Stimulated activated CD4-positive, alpha-beta T cell treated with anti-CD3 and anti-CD28 coated beads, Interleukin-2, amount 100 ng/mL, for 48 hours (primary cell): ENCODE data around the gene INAFM2.
A peak's percentile ranks its signal among the peaks of the same experiment; 100 is the strongest.

ENCODE experiments used
- DNase-seq, 2 donors: peaks; one replicate each; pipeline ENCODE4 v3.0.0-alpha.2; 2020

Gene INAFM2

DNA sequence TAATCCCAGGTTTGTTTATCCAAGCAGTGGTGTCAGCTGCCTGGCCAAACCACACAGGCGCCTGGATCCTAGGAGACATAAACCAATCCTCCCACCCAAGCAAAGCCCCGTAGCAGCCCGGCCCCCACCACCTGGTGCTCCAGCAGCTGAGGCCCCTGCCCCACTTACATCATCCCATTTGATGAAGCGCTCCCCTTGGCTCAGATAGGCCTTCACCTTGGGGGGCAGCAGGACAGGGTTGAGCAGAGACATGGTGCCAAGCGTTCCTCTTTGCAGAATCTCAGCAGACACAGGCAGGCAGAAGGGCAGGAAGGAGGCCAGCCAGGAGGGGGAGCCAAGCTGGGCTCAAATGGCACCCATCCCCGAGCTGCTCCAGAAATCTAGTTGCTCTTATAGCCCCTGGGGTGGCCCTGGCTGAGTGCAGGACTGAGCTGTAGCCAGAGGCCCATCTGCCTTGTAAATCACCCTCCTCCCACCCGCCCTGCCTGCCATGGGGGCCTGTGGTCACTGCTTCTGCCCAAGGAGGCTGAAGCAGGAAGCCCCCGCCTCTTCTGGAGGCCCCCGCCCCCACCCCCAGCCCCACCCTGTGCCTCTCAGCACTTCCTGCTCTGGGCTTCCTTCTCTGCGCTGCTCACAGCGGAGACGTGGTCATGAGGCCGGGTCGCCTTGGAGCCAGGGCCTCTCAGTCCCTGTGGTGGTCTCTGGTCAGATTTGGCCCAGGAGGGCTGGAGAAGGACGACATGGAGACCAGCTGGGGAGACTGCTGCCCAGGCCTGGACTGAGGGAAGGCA is 15.9 kb upstream of the INAFM2 start, which contains the start of gene PLCB2:
Gene PLCB2, minus strand, starts transcription at position 515 of the 791 bp plus-strand sequence. Its CDS starts 263 bp downstream, at position 252.
- DNase-seq, result peak; percentile 47 to 52

DNA sequence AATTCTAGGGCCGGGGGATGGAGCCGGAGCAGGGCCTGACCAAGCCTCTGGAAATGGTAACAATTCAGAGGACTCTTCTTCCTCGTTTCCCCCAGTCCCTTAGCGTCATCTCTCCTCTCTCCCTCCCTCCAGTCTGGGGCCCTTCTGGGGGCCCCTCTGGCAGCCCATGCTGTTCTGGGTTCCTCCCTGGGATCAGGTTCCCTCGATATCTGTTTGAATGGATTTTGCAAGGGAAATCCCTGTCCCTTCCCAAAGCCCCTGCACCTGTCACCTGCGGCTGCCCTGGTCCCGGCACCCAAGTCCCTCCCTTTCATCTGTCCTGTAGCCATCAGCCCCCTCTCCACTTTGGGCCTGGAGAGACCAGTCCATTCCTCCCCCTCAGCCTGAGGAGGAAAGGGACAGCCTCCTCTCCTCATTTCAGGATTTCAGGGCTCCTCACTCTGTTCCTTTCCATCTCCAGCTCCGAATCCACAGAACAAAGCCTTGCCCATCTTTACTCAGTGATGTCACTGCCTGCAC is 14.1 kb upstream of the INAFM2 start:
- no peak for DNase-seq

DNA sequence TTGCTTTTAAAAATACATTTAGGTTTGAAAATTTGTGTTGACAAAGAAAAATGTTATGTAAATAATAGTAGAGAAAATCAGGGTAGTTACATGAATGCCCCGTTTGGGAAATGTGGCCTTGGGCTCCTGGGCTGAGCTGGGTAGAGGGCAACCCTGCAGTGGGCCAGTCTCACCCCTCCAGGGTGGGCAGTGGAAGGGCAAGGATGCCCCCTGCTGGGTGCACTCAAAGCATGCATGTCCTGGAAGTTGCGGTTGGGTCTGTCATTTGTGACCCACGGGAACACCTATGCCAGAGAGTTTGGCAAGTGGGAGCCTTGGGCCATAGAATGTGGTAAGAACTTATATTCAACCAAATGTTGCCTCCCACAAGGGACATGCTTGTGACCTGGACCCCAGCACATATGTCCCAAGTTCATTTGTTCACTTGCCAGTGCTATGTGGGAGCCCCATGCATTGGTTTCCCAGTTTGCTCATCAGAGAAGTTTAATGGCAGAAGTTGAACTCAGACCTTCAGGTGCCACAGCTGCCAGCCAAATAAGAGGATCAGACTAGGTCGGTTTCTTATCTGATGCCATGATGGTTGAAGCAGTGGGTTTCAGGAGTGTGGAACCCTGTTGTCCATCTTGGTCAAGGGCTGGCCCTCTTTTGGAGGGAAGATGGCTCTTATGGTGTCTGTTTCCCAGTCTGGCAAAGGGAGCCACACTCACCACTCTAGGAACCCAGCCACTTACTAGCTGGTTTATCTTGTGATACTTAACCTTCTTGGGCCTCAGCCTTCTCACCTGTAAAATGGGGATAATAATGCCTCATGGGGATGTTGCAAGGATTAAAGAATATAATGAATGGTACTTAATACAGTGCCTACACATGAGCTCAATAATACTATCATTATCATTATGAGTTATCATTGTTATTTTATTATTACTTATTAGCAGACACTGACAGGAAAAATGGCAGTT is 13.2 kb upstream of the INAFM2 start:
- DNase-seq, result peak; percentile 62 to 64

DNA sequence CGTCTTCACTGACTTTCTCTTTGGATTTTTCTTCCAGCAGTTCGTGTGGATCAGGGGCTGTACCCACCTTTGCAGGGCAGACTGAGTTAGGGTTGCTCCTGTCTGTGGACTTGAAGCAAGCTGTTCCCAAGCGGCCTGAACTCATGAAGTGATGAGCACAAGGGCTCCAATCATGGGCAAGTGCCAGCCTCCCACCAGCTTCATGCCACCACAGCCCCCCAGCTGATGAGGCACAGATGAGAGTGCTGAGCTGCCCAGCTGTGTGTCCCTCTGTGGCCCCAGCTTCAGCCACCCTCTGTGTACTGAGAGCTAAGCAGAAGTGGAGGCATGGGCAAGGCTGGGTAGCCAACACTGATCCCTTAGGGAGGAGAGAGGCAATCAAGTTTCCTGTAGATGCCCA is 12.5 kb upstream of the INAFM2 start:
- DNase-seq, result no peak

DNA sequence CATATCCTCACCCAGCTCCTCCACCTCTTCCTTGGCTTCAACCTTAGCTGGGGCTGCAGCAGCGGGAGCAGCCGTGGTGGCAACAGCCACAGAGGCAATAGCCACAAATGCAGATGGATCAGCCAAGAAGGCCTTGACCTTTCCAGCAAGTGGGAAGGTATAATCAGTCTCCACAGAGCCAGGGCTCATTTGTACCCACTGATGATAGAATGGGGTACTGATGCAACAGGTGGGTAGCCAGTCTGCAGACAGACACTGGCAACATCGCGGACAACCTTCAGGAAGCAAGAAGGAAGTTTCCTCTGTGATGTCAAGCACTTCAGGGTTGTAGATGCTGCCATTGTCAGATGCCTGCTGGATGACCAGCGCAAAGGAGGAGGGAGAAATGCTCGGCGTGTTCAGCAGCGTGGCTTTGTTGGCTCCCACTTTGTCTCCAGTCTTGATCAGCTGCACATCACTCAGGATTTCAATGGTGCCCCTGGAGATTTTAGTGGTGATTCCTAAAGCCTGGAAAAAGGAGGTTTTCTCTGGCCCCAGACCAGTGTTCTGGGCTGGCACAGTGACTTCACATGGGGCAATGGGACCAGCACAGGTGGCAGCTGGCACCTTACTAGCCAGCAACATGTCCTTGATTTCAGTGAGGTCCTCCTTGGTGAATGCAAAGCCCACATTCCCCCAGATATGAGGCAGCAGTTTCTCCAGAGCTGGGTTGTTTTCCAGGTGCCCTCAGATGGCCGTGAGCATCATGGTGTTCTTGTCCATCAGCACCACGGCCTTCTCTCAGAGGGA is 10.9 kb upstream of the INAFM2 start:
- no peak for DNase-seq

DNA sequence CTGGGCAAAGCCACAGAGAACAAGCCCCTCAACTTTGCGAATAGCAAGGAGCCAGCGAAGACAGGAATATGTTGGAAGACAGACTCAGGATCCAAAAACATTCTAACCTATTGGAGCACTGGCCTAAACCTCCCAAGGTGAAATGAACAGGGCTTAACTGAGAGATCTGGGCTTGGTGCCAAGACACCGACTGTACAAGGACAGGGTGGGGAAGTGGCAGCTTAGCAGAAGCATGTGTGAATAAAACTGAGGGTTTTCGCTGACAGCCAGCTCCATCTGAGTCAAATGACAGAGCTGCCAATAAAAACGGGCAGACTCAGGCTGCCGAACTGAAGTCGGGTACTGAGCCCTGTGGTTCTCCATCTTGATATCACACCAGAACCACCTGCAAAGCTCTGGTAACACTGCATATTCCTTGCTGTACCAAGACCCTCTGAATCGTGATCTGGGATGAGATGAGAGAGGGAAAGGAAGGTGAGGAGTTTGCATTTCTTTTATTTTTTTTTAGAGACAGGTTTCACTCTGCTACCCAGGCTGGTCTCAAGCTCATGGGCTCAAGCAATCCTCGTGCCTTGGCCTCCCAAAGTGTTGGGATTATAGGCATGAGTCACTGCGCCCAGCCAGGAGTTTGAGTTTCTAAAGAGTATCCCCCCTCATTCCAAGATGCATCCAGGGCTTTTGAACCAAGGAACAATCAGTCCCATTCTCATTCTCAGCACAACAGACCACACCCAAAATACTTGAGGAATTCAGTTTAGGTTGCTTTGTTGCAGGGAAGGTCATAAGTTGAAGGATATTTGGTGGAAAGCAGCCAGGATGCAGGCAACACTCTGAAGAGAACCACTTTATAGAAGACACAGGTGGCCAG is 9.7 kb upstream of the INAFM2 start:
- DNase-seq, result no peak

DNA sequence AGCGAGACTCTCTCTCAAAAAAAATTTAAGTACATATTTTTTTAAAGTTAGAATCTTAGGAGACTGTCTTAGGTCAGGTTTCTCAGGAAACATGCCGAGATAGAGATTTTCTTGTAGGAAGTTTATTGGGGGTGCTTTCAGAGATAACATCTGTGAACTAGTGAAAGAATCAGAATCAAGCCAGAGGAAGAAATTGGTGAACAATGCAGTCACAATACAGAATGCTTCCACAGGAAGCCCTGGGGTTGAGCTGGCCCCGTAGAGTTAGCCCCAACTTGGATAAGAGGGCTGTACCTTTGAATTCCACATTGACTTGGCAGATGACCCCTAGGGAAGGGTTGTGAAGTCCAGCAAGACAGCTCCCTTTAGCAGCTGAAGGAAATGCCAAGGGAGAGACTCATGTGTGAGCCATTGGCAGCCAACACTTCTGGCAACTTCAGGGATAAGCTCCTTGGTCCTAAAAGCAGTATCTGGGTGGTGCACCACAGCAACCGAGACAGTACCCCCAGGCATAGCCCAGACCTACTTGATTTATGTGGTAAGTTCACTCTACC is 8.7 kb upstream of the INAFM2 start:
- DNase-seq, result no peak

DNA sequence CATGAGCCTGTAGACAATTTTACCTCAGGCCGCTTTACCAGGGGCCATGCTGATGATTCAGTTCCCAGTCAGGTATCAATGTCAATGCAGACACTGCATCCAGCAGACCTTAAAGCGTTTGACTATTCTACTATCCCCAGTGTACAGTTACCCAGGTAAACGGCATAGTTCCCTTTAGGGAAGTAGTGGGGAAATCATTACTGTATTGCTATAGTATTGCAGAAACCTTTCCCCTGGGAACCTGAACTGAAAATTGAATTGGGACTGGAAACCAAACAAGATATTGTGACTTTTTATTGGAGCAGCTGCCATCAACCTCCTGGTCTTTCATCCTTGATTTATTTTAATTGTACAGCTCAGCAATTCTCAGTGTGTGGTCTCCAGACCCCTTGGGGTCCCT is 6.6 kb upstream of the INAFM2 start:
- no peak for DNase-seq

DNA sequence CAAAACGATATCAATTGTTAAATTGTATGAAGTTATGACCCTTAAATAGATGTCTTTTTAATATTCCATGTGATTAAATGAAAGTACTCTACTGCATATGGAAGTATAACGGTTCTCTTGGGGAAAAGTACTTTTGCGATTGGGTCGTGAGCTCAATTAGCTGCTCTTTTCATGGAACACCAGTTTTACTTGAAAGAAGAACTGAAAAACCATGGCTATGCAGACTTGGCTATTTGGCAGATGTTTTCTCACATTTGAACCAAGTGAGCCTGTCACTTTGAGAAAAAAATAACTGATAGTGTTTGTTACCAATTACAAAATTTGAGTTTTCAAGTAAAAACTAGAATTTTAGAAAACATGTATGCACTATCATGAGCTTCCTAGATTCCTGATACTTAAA is 5.9 kb upstream of the INAFM2 start:
- DNase-seq, result no peak

DNA sequence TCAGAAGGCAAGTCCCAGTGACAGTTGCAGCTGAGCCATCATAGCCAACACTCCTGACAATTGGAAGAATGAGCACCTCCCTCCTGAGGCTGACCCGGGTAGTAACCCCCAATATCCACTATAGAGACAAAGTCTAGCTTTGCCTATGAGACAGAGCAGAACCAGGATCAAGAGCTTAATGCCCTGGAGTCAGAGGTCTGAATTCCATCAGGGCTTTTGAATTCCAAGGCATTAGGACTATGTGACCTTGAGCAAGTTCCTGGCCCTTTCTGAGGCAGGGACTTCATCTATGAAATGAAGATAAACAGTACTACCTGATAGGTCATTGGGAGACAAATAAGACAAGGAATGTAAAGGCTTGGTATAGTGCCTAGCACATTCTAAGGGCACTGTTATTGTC is 3.1 kb upstream of the INAFM2 start:
- no peak for DNase-seq

DNA sequence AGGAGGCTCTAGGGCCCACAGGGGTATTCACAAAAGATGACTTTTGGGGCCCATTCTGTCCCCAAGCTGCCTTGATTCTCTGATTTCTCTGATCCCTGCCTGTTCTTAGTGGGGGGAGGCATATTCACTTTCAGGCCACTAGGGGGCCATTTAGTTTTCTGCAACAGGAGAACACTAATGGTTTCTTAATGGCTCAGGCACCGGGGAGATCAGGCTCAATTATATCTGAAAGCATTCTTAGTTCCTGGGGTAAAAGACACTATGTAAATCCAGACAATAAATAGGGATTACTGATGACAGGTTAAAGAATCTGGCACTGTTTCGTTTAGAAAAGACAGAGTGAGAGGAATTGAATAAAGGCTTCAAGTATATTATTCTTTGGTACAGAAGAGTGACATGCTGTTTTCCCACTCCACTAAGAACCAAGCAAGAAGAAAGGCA is 2.5 kb upstream of the INAFM2 start:
- DNase-seq, result peak in 1 of 2 donors; percentile 37

DNA sequence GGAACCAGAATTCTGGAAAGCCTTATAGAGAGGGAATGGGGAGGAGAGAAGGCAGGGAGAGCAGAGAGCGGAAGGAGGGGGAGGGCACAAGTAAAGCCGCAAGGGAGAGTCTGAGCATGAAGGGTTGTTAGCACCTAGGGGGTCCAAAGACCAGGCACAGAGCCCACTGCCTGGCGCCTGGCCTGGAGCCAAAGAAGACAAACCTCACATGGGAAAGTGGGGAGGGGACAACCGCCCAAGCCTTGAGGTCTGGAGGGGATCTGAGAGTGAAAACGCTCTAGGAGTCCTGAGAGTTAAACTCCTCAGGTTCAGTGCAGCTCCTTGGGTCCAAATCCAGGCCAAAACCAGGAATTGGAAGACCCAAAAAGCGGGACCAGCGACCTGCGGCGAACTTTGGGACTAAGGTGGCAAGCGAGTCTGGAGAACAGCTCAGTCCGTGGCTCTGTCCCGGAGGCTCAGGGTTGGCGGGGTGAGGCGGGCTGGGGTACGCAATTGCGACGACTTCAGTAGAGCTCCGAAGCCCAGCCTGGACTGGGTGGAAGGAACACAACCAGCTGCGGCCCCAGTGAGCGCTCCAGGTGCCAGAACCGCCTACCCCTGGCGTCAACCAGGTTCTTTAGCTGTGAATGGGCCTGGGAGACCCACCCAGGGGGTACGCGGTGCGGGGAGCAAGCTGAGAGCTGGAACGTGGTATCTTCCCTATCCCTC is 807 bp upstream of the INAFM2 start:
- no peak for DNase-seq

DNA sequence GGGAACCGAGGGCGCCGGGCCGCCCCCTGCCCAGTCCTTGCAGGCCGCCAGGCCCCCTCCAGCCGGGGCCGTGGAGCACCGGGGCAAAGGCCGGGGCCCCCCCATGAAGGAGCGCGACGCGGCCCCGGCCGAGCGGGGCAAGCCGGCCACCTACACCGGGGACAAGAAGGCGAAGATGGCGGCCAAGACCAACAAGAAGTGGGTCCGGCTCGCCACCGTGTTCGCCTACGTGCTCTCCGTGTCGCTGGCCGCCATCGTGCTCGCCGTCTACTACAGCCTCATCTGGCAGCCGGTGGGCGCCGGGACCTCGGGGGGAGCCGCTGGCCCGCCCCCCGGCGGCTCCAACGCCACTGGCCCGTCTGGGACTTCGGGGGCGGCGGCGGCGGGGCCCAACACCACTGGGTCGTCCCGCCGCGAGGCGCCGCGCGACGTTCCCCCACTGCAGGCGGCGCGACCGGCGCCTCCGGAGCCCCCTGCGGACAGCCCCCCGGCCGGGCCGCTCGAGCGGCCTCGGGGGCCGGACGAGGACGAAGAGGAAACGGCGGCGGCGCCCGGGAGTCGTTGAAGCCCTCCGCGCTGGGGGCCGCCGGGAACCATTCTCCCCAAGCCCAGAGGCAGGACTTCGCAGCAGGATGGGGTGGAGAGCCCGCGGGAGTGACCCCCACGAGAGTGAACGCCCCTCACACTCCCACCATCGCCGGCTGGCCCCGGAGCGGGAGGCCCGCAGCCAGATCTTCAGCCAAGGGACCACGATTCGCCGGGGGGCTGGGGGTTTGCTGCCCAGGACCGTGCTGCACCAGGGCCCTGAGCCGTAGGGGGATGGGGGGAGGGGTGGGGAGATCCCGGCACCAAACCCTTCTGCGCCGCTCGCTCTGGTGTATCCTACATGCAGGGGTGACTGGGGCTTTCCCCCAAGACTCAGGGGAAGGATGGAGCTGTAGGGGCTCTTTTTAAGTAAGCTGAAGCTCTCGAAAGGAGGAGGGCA is 753 bp downstream of the INAFM2 start:
- no peak for DNase-seq

DNA sequence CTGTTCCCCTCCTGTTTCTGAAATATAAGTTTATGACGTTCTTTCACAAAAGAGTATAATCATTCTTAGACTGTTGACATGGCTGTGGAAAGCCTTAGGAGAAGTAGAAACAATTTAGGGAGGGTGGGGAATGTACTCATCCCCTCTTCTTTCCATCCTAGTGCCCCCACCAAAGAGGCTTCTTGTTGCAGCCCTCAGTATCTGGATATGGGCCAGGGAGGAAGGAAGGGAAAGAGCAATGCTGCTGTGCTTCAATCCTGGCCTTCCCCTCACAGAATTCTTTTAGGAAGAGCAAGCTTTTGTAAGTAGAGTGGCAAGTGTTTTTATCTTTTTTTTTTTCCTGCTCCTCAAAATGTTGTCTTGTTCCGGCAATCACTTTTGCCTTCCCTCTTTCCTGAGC is 1.7 kb downstream of the INAFM2 start:
- DNase-seq, result no peak

DNA sequence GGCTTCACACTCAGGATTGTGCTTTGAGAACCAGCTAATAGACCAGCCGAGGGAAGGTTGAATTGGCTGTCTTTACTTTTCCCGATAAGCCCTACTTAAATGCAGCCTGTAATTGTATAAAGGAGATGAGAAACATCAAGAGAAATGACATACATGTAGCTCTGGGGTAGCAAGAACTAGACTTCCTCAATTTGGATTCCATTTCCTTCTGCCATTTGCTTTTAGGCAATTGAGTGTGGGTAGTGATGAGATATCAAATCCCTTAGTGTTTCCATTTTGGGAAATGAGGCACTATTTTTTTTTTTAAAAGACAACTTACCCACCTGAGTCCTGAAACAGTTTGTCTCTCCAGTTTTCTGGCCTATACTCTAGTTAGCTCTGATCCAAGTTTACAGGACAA is 2.2 kb downstream of the INAFM2 start:
- no peak for DNase-seq

DNA sequence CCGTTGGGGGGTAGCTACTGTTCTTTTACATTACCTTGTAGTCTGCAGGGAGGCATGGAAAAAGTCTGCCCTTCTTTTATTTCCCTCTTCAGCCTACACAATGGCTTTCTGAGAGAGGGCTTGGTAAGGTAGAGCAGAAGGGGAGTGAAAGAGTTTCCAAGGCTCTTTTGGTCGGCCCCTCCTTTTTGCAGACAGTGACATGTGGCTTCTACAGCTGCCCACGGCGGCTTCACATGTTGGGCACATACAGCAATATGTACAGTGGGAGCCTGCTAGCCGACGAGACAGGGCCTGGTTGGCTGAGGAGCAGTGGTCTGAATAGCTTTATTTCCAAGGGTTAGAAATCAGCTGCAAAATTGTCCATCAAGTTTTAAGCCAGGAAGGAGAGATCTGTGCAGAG is 4.0 kb downstream of the INAFM2 start:
- DNase-seq, result no peak

DNA sequence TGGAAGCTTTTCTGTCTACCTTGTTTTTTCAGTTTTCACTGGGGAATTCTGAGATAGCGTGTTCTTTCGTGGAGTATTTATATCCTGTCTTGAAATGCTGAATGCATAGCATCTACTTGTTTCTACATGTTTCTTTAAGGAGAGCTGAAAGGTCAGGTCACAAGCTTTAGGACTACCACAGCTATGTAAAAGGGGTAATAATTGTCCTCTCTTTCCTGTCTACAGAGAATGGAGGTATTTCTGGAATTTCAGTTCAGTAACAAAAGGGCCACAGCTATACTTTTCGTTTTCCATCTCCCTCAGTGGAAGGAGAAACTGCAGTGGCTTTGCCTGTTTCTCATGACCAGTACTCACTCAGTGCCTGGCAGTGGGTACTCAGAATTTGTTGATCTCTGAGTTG is 4.7 kb downstream of the INAFM2 start:
- no peak for DNase-seq

DNA sequence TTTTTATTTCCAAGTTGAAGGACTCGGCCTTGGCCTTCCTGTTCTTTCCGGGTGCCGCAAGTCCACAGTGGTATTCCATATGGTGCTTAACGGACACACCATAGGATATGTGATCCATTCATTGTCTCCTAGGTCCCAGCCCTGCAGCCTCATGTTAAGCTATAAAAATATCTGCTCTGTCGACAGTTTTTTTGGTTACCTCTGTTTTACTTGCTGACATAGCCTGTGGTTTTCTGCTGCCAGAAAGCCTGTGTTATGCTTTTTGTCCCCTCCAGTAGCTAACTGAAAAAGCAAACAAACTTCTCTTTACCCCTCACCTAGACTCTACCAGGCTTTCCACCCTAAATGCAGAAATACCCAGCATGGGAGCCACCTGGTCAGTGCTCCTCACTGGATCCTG is 5.3 kb downstream of the INAFM2 start:
- no peak for DNase-seq

DNA sequence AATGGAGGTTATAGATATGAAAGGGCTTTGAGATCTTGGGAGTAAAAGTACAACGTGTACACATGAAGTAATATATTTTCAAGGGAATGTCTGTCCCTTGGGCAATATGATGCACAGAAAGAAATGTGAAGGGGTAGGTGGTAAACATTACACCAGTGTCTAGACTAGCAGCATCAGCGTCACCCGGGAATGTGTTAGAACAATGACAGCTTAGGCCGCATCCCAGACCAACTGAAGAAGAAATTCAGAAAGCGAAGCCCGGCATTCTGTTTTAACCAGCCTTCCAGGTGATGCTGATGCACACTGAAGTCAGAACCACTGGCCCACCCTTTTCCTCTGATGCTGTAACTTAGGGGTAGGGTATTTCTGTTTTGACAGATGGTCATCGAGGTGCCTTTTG is 6.3 kb downstream of the INAFM2 start:
- DNase-seq, result no peak
